ENCODE results near the gene AMHR2.
"Not testable (repeated sequence)": the region's sequence is repeated elsewhere in the genome, so short reads cannot be mapped to it uniquely, and the experiment has no call there.

AMHR2 gene

DNA sequence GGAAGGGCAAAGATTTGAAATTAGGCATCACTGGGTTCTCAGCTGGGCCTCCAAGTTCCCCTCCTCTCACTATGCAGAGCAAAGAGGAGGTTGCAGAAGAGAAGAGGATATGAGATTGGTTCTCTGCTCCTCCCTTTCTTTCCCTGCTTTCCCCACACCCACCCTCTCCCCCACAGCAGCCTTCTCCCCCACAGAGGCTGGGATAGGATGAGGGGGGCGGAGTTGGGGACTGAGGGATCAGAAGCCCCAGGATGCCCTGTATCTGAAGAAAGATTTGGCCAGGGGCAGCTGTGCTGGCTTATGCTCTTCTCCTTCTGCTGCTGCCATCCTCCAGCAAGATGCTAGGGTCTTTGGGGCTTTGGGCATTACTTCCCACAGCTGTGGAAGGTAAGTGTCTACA, at the start of gene AMHR2:
Gene AMHR2 (plus strand): TSS at position 259 of the 400 bp plus-strand sequence. CDS start 80 bp downstream, at position 339.
- no peak for DNase-seq

DNA sequence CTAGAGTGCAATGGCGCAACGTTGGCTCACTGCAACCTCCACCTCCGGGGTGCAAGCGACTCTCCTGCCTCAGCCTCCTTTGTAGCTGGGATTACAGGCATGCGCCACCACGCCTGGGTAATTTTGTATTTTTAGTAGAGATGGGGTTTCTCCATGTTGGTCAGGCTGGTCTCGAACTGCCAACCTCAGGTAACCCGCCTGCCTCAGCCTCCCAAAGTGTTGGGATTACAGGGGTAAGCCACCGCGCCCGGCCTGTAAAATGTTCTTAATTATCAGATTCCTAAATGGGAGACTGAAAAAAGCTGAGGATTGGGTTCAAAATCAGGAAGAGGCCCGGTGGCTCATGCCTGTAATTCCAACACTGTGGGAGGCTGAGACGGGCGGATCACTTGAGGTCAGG, 49.4 kb upstream of the AMHR2 start:
- not testable (repeated sequence) for DNase-seq

DNA sequence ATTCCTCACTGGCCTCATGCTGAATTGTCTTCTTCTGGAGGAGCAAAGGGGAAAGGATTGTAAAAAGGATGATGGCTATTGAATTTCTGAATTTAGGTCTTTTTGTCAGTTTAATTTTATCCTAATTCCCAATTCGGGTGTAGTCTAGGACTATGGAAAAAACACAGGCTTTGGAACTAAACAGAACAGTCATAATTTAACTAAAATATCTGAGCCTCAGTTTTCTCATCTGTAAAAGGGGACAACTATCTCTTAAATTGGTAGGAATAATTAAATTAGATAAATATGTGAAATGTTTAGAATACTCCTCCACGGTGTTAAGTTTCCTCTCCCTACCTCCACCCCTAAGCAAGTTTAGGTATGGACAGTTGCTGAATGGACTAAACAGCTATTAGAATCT, 46.9 kb upstream of the AMHR2 start:
- no peak for DNase-seq

GRCh38 chr12:53378222-53378621, 45.4 kb upstream of the AMHR2 start:
- DNase-seq, result no peak

DNA sequence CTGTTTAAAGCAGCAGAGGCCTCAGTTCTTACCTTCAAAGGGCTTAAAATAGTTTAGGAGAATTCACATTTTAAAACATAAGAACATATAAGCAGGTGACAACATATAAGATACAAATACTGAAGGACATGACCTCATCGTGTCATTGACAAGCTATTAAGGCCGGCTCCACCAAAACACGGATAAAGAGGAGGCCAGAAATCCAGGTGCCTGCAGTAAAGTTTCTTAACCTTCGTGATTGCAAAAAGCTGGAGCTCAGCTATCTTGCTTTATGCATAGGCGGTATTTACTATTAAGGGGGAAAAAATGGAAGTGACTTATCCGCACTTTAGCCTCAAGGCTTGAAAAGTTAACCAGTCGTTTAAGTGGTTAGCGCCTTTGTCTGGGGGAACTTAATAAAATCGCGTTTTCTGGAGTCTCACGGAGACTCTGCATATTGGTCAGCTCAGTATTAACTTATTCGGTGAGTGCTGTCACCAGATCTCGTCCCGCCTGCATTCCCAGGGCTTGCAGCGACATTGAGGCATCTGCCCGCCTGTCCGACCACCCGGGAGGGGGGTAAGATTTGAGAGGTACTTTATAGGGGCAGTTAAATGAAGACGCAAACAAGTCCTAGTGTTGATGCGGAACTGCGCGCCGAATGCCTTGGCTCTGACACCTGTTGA, 44.8 kb upstream of the AMHR2 start:
- DNase-seq, result peak; percentile 17

DNA sequence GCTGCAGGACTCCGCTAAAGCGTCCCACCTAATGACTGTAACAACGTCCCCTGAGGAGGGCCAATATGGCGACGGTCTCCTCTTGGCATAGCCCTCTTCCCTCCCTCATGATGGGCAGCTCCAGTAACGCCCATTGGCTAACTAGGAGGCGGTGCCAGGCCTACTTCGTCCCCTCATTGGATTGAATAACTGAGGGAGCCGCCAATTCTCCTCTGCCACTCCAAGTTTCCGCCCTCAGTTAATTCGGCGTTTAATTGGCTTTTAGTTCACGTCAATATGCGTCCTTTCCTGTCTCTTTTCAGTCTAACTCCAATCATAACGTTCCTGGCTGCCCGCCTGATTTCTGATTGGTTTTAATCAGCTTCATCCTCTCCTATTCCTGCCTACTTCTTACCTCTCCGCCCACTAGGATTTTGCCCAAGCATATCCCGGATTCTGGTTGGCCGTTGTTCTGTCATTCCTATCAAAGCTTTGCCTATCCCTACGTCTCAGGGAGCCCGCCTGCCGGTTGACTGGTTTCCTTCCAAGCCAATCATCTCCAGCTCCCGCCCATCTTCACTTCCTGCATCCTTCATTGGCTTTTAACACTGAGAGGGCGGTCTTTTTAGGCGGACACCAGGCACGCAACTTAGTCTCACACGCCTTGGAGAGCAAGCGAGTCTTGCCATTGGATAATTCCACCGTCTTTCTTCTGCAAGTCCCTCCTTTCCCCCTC, 44.1 kb upstream of the AMHR2 start:
- peak; percentile 100 for DNase-seq

GRCh38 chr12:53380104-53380793, 43.4 kb upstream of the AMHR2 start, which contains the start of gene SP1:
Gene SP1, plus strand, starts transcription at chr12:53380176. Its CDS starts 116 bp downstream, at chr12:53380292.
- DNase-seq, result peak; percentile 96

- DNase-seq, result peak; percentile 71
These were observed 42.6 kb upstream of the AMHR2 start for GRCh38 chr12:53380794-53381730.

DNA sequence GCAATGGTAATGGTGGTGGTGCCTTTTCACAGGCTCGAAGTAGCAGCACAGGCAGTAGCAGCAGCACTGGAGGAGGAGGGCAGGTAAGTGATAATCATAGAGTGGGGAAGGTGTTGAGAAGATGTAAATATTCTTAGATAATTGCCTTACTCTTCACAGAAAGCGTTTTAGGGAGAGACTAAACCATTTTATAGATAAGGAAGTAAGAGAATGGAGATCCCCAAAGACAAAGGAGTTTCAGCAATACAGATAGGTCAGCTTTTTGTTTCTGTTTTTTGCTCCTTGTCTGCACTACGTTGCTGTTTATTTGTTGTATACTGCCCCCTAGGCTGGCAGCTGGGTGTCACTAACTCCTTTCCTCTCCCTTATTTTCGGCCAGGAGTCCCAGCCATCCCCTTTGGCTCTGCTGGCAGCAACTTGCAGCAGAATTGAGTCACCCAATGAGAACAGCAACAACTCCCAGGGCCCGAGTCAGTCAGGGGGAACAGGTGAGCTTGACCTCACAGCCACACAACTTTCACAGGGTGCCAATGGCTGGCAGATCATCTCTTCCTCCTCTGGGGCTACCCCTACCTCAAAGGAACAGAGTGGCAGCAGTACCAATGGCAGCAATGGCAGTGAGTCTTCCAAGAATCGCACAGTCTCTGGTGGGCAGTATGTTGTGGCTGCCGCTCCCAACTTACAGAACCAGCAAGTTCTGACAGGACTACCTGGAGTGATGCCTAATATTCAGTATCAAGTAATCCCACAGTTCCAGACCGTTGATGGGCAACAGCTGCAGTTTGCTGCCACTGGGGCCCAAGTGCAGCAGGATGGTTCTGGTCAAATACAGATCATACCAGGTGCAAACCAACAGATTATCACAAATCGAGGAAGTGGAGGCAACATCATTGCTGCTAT, 41.7 kb upstream of the AMHR2 start:
- DNase-seq, result peak; percentile 91

DNA sequence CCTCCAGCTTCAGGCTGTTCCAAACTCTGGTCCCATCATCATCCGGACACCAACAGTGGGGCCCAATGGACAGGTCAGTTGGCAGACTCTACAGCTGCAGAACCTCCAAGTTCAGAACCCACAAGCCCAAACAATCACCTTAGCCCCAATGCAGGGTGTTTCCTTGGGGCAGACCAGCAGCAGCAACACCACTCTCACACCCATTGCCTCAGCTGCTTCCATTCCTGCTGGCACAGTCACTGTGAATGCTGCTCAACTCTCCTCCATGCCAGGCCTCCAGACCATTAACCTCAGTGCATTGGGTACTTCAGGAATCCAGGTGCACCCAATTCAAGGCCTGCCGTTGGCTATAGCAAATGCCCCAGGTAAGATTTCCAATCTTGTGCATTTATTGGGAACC, 40.4 kb upstream of the AMHR2 start:
- DNase-seq, result no peak

- DNase-seq, result not testable (repeated sequence)
These were observed 37.3 kb upstream of the AMHR2 start for GRCh38 chr12:53386381-53386780.

GRCh38 chr12:53388932-53389331, 34.7 kb upstream of the AMHR2 start:
- DNase-seq, result no peak

GRCh38 chr12:53389702-53390101, 34.0 kb upstream of the AMHR2 start:
- no peak for DNase-seq

- no peak for DNase-seq
These were observed 31.9 kb upstream of the AMHR2 start for GRCh38 chr12:53391724-53392123.

GRCh38 chr12:53399896-53400295, 23.8 kb upstream of the AMHR2 start:
- no peak for DNase-seq

DNA sequence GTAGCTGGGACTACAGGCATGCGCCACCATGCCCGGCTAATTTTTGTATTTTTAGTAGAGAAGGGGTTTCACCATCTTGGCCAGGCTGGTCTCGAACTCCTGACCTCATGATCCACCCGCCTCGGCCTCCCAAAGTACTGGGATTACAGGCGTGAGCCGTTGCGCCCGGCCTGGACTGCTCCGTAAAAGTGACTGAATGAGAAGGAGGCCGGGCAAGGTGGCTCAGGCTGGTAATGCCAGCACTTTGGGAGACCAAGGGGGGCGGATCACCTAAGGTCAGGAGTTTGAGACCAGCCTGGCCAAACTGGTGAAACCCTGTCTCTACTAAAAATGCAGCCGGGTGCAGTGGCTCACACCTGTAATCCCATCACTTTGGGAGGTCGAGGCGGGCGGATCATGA, 21.3 kb upstream of the AMHR2 start:
- DNase-seq, result not testable (repeated sequence)

- DNase-seq, result no peak
These were observed 20.8 kb upstream of the AMHR2 start for GRCh38 chr12:53402871-53403270.

DNA sequence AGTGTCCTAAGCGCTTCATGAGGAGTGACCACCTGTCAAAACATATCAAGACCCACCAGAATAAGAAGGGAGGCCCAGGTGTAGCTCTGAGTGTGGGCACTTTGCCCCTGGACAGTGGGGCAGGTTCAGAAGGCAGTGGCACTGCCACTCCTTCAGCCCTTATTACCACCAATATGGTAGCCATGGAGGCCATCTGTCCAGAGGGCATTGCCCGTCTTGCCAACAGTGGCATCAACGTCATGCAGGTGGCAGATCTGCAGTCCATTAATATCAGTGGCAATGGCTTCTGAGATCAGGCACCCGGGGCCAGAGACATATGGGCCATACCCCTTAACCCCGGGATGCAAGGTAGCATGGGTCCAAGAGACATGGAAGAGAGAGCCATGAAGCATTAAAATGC, 12.7 kb upstream of the AMHR2 start:
- no peak for DNase-seq

- DNase-seq, result no peak
These were observed 10.0 kb upstream of the AMHR2 start for GRCh38 chr12:53413485-53414204.

- DNase-seq, result no peak
These were observed 8.8 kb upstream of the AMHR2 start for GRCh38 chr12:53414756-53415417.

Measured in suppressor macrophage treated with lipopolysaccharide for 4 hours (primary cell).